ENCODE results near the gene DGCR6.
"Not testable (repeated sequence)": the region's sequence is repeated elsewhere in the genome, so short reads cannot be mapped to it uniquely, and the experiment has no call there.

GRCh38 chr22:18960166-18960820 lies 54.2 kb downstream of the DGCR6 start:
- not testable (repeated sequence) for TF ChIP-seq CTCF (conservative IDR thresholded peaks at IDR 0.05; ENCODE audit: low read length); EZH2phosphoT487 (IDR thresholded peaks at IDR 0.05; ENCODE audit: borderline replicate concordance, low read depth, low read length)
